Prostate gland (tissue), 2 donors: ENCODE data around the gene LGALS3BP.

Experiments used
- CTCF ChIP-seq, 4 experiments: fragments of 200-600 bp in 2 of 4; fragments of 450-650 bp in 2 of 4; sonication (generic) in 2 of 4; IDR thresholded peaks; 1 replicate in 3 of 4; 2 replicates in 1 of 4; pipeline ENCODE4 v1.5.1; 2016 to 2019; ENCODE audit warnings: antibody characterized with exemption in 4 of 4, mild to moderate bottlenecking in 2 of 4, moderate library complexity in 2 of 4
- POLR2A ChIP-seq: fragments of 450-650 bp; IDR thresholded peaks from one replicate; pipeline ENCODE4 v1.6.1; 2016; ENCODE audit warnings: antibody characterized with exemption, mild to moderate bottlenecking
- POLR2AphosphoS5 ChIP-seq: sonication (generic); formaldehyde crosslinking; IDR thresholded peaks from one replicate; pipeline ENCODE4 v1.6.1; 2017; ENCODE audit warnings: antibody characterized with exemption

- peak in 3 of 4 experiments; percentile 20 to 69 (median 61) for TF ChIP-seq CTCF (IDR thresholded peaks at IDR 0.05)
- TF ChIP-seq POLR2A, result peak; percentile 5
- TF ChIP-seq POLR2AphosphoS5, result peak; percentile 12
These were observed 44.4 kb upstream of the LGALS3BP start, which contains the start of gene C1QTNF1 for GRCh38 chr17:79023886-79024771.
